HG03060 (cell line): ENCODE results near the gene ABHD12.
A peak's percentile ranks its signal among the peaks of the same experiment; 100 is the strongest.

Source experiments
- ATAC-seq: cut with Tn5 transposase; IDR thresholded peaks from one replicate; pipeline ENCODE4 v1.9.1; 2021; ENCODE audit warnings: low read depth, moderate number of reproducible peaks; ENCODE audit not compliant: unreplicated experiment

Gene ABHD12

GRCh38 chr20:25293507-25293906, 97.1 kb downstream of the ABHD12 start:
- no peak for ATAC-seq

DNA sequence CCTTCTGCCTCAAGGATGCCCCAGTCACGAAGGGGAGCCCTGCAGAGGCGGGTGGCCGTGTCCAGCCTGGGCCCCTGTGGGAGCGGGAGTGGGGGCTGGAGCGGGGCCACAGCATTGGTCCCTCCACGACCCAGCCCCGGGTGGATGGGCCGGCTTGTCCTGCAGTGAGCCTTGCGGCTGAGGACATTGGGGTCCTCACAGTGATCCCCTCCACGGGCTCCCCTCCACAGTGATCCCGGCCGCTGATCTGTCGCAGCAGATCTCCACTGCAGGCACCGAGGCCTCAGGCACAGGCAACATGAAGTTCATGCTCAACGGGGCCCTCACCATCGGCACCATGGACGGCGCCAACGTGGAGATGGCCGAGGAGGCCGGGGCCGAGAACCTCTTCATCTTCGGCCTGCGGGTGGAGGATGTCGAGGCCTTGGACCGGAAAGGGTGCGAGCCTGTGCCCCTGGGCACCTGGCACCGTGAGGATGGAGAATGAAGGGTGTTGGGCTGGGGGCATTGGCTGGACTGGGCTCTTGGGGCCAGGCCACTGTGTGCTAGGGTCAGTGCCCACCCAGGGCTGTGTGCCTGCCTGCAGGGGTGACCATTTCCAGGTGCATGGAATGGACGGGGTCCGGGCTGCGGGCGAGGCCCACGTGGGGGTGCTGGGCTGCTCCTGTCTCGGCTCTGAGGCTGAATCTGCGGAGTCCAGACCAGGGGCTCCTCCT, 98.3 kb downstream of the ABHD12 start:
- no peak for ATAC-seq

DNA sequence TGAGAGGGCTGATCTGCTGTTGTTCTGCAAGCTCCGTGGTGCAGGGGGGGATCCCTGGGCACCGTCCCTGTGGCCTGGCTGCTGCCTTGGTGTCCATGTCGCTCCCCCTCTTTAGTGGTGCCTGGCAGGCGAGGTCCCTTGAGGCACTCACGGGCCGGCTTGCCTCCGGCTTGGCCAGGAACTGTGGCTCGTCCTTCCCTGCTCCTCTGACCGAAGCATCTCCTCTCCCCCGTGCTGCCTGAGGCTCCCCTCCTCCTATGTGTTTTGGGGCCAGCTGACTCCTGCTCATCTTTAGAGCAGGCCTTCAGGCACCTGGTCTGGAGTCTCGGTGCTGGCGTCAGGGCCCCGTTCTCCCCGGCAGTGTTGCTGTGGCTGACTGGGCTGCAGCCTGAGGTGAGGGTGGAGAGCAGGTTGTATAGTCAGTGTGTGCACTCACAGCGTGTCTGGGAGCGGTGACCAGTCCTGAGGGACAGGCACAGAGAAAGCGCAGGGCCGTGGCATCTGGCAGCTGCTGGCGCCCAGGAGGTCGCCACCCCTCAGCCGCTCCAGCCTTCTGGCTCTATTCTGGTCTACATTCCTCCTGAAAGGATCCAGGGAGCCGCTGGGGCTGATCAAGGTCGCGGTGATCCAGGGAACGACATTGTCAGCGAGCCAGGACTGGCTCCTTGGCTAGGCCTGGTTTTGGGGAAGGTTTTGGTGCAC, 99.1 kb downstream of the ABHD12 start:
- no peak for ATAC-seq

GRCh38 chr20:25290646-25291431, 99.8 kb downstream of the ABHD12 start:
- no peak for ATAC-seq

DNA sequence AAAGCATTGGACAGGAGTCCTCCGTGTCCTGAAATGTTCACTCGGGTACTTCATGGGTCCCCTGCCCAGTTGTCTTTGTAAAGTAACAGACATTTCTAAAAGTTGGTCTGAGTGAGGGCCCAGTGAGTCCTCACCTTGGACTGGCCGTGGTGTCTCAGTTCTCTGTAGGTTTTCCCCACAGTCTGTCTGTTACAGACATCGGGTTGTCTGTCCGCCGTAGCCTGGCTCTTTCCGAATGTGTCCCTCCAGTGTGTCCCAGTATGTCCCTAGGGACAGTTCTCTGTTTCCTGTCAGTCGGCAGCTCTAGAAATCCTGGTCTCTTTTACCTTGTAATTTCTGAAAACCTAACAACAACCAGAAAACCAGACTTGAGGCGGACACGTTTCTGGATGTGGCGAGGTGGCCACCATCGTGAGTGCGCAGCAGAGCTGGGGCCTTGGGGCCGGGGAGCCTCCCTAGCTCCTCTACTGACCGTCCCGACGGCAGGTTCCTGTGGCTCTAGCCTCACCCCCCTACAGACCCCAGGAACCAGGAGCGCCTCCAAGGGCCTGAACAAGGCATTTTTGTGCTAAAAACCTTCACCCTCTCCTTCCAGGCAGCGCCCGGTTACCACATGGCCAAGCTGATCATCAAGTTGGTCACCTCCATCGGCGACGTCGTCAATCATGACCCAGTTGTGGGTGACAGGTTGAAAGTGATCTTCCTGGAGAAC, 100.6 kb downstream of the ABHD12 start:
- ATAC-seq, result no peak

DNA sequence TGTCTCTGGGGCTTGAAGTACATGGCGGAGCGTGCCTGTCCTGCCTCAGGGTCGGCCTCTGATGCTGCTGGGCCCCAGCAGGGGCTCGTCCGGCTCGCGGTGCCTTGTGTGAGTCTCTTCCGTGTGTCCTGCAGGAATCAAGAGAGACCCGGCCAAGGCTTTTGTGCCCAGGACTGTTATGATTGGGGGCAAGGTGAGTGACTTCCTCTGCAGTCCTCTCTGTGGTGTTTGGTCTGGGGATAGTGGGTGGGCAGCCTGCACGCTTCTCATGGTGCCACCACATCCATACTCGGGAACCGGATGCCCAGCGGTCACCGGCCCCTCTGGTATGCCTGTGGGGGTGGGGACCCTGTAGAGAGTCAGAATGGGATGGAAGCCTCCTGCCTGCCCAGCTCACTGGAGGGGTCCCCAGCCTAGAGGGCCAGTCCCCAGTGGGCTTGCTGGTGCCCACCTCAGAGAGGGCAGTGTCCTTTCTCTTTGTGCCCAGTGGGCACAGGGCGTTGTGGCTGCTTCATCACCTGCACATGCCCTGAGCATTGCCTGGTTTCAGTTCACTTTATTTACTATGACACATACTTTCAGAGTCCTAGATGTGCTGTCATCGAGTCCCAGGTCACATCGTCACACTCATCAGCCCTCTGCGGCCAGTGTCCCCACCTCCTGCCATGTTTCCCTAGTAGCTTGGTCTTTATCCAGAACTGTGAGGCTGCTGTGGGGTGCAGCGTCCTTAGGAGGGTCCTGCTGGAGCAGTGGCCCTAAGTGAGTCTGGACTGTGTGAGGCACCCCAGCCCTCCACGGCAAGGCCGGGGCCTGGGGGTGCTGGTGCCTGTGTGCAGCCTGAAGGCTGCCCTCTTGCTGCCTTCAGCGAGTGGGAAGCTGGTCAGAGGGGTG, 102.1 kb downstream of the ABHD12 start:
- peak; percentile 95 for ATAC-seq

DNA sequence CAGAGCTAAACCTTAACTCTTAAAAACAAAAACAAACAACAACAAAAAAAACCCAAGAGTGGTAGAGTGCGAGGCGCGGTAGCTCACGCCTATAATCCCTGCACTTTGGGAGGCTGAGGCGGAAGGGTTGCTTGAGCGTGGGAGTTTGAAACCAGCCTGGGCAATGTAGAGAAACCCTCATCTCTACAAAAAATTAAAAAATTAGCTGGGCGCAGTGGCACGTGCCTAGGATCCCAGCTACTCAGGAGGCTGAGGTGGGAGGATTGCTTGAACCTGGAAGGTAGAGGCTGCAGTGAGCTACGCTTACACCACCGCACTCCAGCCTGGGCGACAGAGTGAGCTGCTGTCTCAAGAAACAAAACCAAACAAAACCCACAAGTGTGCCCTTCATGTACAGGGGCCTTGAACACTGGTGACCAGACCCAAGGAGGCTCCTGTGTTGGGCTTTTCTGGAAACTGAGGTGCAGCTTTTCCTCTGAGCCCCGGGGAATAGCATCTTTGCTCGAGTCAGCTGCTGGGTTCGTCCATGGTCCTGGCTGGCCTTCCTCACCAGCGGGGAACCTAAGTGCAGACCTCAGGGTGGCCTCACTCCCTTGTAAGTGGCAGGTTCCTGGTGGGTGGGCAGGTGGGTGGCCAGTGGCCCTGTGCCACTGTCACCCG, 102.9 kb downstream of the ABHD12 start:
- ATAC-seq, result no peak

- ATAC-seq, result no peak
Measured at GRCh38 chr20:25286917-25287316, 103.7 kb downstream of the ABHD12 start.

- no peak for ATAC-seq
Measured at GRCh38 chr20:25285856-25286798, 104.5 kb downstream of the ABHD12 start.

- ATAC-seq, result no peak
Measured at GRCh38 chr20:25285091-25285647, 105.5 kb downstream of the ABHD12 start.

GRCh38 chr20:25284131-25284601, 106.5 kb downstream of the ABHD12 start:
- ATAC-seq, result no peak

DNA sequence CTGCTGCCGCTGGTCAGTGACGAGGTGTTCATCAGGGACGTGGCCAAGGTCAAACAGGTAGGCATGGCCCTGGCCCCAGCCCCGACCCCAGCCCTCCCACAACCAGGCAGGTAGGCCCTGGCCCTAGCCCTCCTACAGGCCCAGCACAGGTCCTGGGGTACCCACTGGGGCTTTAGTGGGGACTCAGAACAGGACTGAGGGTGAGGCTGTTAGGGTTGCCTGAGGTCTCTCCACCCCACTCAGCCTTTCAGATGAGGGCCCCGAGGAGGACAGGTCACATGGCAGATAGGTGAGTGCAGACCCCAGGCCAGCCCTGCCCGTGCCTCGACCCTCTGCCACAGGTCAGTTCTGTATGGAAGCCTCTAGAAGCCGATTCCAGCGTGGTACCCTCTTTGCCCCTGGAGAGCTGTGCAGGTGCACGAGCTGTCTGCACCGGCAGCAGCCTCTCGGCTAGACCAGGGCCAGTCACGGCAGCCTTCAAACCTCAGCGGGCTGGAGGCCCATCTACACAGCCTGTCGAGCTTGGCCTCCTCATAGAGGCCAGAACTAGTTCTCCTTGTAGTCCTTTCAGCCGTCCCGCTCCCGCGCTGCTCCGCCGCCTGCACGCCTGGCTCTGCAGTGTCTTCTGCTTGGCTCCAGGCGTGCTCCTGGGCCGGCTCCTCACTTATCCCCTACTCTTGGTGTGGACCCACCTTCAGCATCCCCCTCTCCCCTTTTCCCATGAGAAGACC, 107.2 kb downstream of the ABHD12 start:
- no peak for ATAC-seq

DNA sequence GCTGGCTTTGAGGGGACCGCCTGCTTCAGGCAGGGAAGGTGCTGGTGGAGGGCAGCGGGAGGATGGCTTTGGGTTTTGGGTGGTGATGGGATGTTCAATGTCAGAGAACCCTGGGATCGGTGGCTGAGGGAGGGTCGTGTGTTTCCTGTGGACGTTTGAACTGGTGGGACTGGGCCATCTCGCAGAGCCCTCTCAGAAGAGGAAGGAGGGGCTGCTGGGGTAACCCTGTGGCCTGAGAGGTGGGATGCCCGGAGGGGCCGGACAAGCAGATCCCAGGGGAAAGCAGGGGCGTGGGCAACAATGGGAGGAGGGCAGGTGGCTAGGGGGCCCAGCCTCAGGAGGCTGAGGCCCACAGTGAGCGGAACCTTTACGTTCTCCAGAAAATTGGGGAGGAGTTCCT, 107.8 kb downstream of the ABHD12 start:
- no peak for ATAC-seq

DNA sequence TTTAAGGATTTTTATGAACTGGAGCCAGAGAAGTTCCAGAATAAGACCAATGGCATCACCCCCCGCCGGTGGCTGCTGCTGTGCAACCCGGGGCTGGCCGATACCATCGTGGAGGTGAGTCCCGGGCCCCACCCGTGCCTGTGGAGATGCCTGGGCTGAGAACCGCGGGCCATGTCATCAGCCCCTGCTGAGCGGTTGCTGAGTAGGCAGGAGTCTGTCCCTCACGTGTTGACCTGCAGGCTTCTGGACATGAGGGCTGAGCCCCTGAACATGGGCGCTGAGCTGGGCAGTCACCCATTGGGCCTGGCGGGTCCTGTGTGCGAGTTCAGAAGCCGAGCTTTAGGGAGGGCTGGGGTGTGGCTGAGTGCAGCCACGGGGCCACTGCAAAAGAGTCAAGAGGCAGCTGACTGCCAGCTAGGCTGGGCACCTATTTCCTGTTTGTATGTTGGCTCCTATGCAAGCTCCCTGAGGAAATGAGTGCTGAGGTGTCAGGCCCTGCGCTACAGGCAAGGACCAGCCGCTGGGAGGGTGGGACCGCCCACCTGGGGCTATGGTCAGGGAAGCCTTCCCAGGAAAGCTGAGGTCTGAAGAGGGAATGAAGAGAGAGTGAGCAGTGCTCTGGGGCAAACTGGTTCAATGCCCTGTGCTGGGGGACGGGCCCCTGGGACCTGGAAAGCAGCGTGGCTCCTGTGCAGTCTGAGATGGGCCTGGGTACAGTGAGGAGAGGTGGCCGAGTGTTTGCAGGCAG, 108.4 kb downstream of the ABHD12 start:
- ATAC-seq, result no peak

- peak; percentile 52 for ATAC-seq
Measured at GRCh38 chr20:25281541-25281991, 109.1 kb downstream of the ABHD12 start.
